BLaER1 (cell line): ENCODE measurements around the gene REG3G.

Source experiments
- H3K27ac ChIP-seq: shearing (Covaris generic); formaldehyde crosslinking; 2 replicates; pipeline ENCODE4 v1.8.1; 2022
- H3K27me3 ChIP-seq: shearing (Covaris generic); formaldehyde crosslinking; 2 replicates; pipeline ENCODE4 v1.8.1; 2022
- H3K36me3 ChIP-seq: shearing (Covaris generic); formaldehyde crosslinking; 2 replicates; pipeline ENCODE4 v1.8.1; 2022
- H3K4me1 ChIP-seq: shearing (Covaris generic); formaldehyde crosslinking; 2 replicates; pipeline ENCODE4 v1.8.1; 2022
- H3K4me2 ChIP-seq: shearing (Covaris generic); formaldehyde crosslinking; 2 replicates; pipeline ENCODE4 v1.8.1; 2022
- H3K4me3 ChIP-seq: shearing (Covaris generic); formaldehyde crosslinking; 2 replicates; pipeline ENCODE4 v1.8.1; 2022
- H3K9ac ChIP-seq: shearing (Covaris generic); formaldehyde crosslinking; 2 replicates; pipeline ENCODE4 v1.8.1; 2022
- H3K9me3 ChIP-seq: shearing (Covaris generic); formaldehyde crosslinking; 2 replicates; pipeline ENCODE4 v1.8.1; 2022
- H4K20me1 ChIP-seq: shearing (Covaris generic); formaldehyde crosslinking; 2 replicates; pipeline ENCODE4 v1.8.1; 2022
- Cebpa-rat ChIP-seq: shearing (Covaris generic); IDR thresholded peaks from 2 replicates; pipeline ENCODE4 v1.8.1; 2022

The REG3G gene

GRCh38 chr2:78992451-78992806 is 33.1 kb upstream of the REG3G start:
- Histone ChIP-seq H3K27ac (no peak overlapping the region), H3K36me3 (no peaks in the 10 kb centered on the region), H3K4me1 (peaks cover 5% of the 10 kb centered on the region; the same call in 1 of the 2 replicates), H4K20me1 (no peaks in the 10 kb centered on the region), H3K27me3 (peaks cover 30% of the 10 kb centered on the region), H3K9me3 (peaks cover 24% of the 10 kb centered on the region), H3K4me2 (no peak overlapping the region), H3K4me3 (no peak overlapping the region), H3K9ac (no peak overlapping the region)
- no peak for TF ChIP-seq Cebpa-rat

- H3K4me3 ChIP-seq, result no peak overlapping the region
- no peak for TF ChIP-seq Cebpa-rat
Observed at GRCh38 chr2:78992807-78993517, 32.5 kb upstream of the REG3G start.

GRCh38 chr2:78993518-78994148 is 31.9 kb upstream of the REG3G start:
- Histone ChIP-seq H3K27me3 (peaks cover 30% of the 10 kb centered on the region), H3K9ac (no peak overlapping the region), H3K9me3 (peaks cover 24% of the 10 kb centered on the region), H3K4me1 (peaks cover 5% of the 10 kb centered on the region; the same call in 1 of the 2 replicates), H3K36me3 (no peaks in the 10 kb centered on the region), H3K27ac (no peak overlapping the region), H4K20me1 (no peaks in the 10 kb centered on the region), H3K4me3 (no peak overlapping the region), H3K4me2 (no peak overlapping the region)
- no peak for TF ChIP-seq Cebpa-rat

More at GRCh38 chr2:78992807-78993517, 32.5 kb upstream of the REG3G start:
- Histone ChIP-seq H3K4me1 (peaks cover 5% of the 10 kb centered on the region; the same call in 1 of the 2 replicates), H3K27ac (no peak overlapping the region), H3K9me3 (peaks cover 24% of the 10 kb centered on the region), H3K9ac (no peak overlapping the region), H3K27me3 (peaks cover 30% of the 10 kb centered on the region), H4K20me1 (no peaks in the 10 kb centered on the region), H3K36me3 (no peaks in the 10 kb centered on the region), H3K4me2 (no peak overlapping the region)

GRCh38 chr2:78994789-78995188 is 30.7 kb upstream of the REG3G start:
- Histone ChIP-seq H3K9ac (no peak overlapping the region), H4K20me1 (no peaks in the 10 kb centered on the region)

GRCh38 chr2:78999406-78999805 is 26.1 kb upstream of the REG3G start:
- Histone ChIP-seq H4K20me1 (no peaks in the 10 kb centered on the region), H3K36me3 (no peaks in the 10 kb centered on the region), H3K9ac (no peak overlapping the region), H3K27ac (no peak overlapping the region), H3K4me3 (no peak overlapping the region), H3K27me3 (peaks cover 5% of the 10 kb centered on the region; the same call in 1 of the 2 replicates), H3K4me2 (no peak overlapping the region), H3K9me3 (no peaks in the 10 kb centered on the region), H3K4me1 (peaks cover 16% of the 10 kb centered on the region)
- TF ChIP-seq Cebpa-rat, result no peak

More at GRCh38 chr2:78994789-78995188, 30.7 kb upstream of the REG3G start:
- Histone ChIP-seq H3K27ac (no peak overlapping the region), H3K9me3 (peaks cover 24% of the 10 kb centered on the region), H3K36me3 (no peaks in the 10 kb centered on the region), H3K4me2 (no peak overlapping the region), H3K27me3 (peaks cover 30% of the 10 kb centered on the region), H3K4me3 (no peak overlapping the region), H3K4me1 (peaks cover 6% of the 10 kb centered on the region)
- TF ChIP-seq Cebpa-rat, result no peak

- H3K27ac ChIP-seq, result no peak overlapping the region
- TF ChIP-seq Cebpa-rat, result no peak
- H3K9me3 ChIP-seq, result no peaks in the 10 kb centered on the region
- H4K20me1 ChIP-seq, result no peaks in the 10 kb centered on the region
- H3K4me2 ChIP-seq, result no peak overlapping the region
- no peaks in the 10 kb centered on the region for H3K36me3 ChIP-seq
- no peak overlapping the region for H3K9ac ChIP-seq
- H3K27me3 ChIP-seq, result no peaks in the 10 kb centered on the region
- no peak overlapping the region for H3K4me3 ChIP-seq
- peaks cover 23% of the 10 kb centered on the region for H3K4me1 ChIP-seq
Observed at GRCh38 chr2:79000008-79000576, 25.4 kb upstream of the REG3G start.

- Histone ChIP-seq H3K27me3 (no peaks in the 10 kb centered on the region), H3K36me3 (no peaks in the 10 kb centered on the region), H3K4me1 (peaks cover 32% of the 10 kb centered on the region), H3K4me3 (no peak overlapping the region), H3K27ac (no peak overlapping the region), H3K9me3 (no peaks in the 10 kb centered on the region), H3K4me2 (no peak overlapping the region), H4K20me1 (no peaks in the 10 kb centered on the region), H3K9ac (no peak overlapping the region)
- TF ChIP-seq Cebpa-rat, result no peak
Observed at GRCh38 chr2:79001285-79001684, 24.2 kb upstream of the REG3G start.

GRCh38 chr2:79004680-79005079 is 20.8 kb upstream of the REG3G start:
- H3K9me3 ChIP-seq, result no peaks in the 10 kb centered on the region
- H3K4me3 ChIP-seq, result no peak overlapping the region
- H3K4me1 ChIP-seq, result peaks cover 54% of the 10 kb centered on the region
- H3K27me3 ChIP-seq, result no peaks in the 10 kb centered on the region
- no peak for TF ChIP-seq Cebpa-rat
- no peaks in the 10 kb centered on the region for H4K20me1 ChIP-seq
- H3K27ac ChIP-seq, result no peak overlapping the region
- no peaks in the 10 kb centered on the region for H3K36me3 ChIP-seq
- no peak overlapping the region for H3K9ac ChIP-seq
- H3K4me2 ChIP-seq, result peak overlapping the region; percentile 59

- Histone ChIP-seq H3K27ac (no peak overlapping the region), H4K20me1 (no peaks in the 10 kb centered on the region), H3K4me3 (no peak overlapping the region), H3K4me1 (peaks cover 54% of the 10 kb centered on the region), H3K27me3 (no peaks in the 10 kb centered on the region), H3K9ac (no peak overlapping the region), H3K9me3 (no peaks in the 10 kb centered on the region), H3K4me2 (peak overlapping the region; percentile 59; the same call in 1 of the 2 replicates), H3K36me3 (no peaks in the 10 kb centered on the region)
- no peak for TF ChIP-seq Cebpa-rat
Observed at GRCh38 chr2:79005216-79005615, 20.3 kb upstream of the REG3G start.

- Histone ChIP-seq H3K9ac (no peak overlapping the region), H3K9me3 (no peaks in the 10 kb centered on the region), H3K4me2 (peak overlapping the region; percentile 77), H3K4me3 (no peak overlapping the region), H4K20me1 (no peaks in the 10 kb centered on the region), H3K27ac (peak overlapping the region; percentile 69), H3K4me1 (peaks cover 80% of the 10 kb centered on the region), H3K27me3 (no peaks in the 10 kb centered on the region), H3K36me3 (no peaks in the 10 kb centered on the region)
- TF ChIP-seq Cebpa-rat, result no peak
Observed at GRCh38 chr2:79009388-79009787, 16.1 kb upstream of the REG3G start.
